HEK293 (cell line): ENCODE data around the gene BEGAIN.
A peak's percentile ranks its signal among the peaks of the same experiment; 100 is the strongest.

Source experiments
- CTCF ChIA-PET: fragments of 350-600 bp; formaldehyde crosslinking; extraction: SDS; loops from one replicate; lab custom pipeline; 2021; ENCODE audit warnings: antibody characterized with exemption; lab: Yijun Ruan, JAX
- POLR2A ChIA-PET: fragments of 300-600 bp; formaldehyde crosslinking; extraction: SDS; loops from one replicate; lab custom pipeline; 2020; ENCODE audit warnings: antibody characterized with exemption, inconsistent platforms; lab: Yijun Ruan, JAX
- H3K27ac ChIP-seq: fragments of 200-500 bp; sonication (Bioruptor generic); 2 replicates; pipeline ENCODE4 v1.5.1; 2014; ENCODE audit warnings: low read depth, low read length, control low read depth, inconsistent platforms; ENCODE audit errors: extremely low read depth
- H3K36me3 ChIP-seq, 2 experiments: fragments of 200-500 bp in 1 of 2; sonication (Bioruptor generic) in 1 of 2; 1 replicate in 1 of 2; 2 replicates in 1 of 2; pipeline ENCODE4 v1.5.1; 2014 to 2017; ENCODE audit warnings: inconsistent platforms in 2 of 2, low read length in 2 of 2; ENCODE audit not compliant: control insufficient read depth in 2 of 2, insufficient read depth in 1 of 2
- H3K4me1 ChIP-seq: fragments of 200-500 bp; sonication (Bioruptor generic); 2 replicates; pipeline ENCODE4 v1.5.1; 2014; ENCODE audit warnings: mild to moderate bottlenecking, low read length, inconsistent platforms; ENCODE audit not compliant: control insufficient read depth, insufficient read depth
- H3K4me3 ChIP-seq: 2 replicates; pipeline ENCODE4 v1.5.1; 2011; ENCODE audit warnings: low read depth, mild to moderate bottlenecking, control low read depth, low read length, moderate library complexity
- H3K9me3 ChIP-seq: fragments of 200-500 bp; sonication (Bioruptor generic); 2 replicates; pipeline ENCODE4 v1.5.1; 2014; ENCODE audit warnings: low read depth, low read length, inconsistent platforms; ENCODE audit not compliant: control insufficient read depth, insufficient read depth
- CTCF ChIP-seq: fragments of 450-650 bp; formaldehyde crosslinking; IDR thresholded peaks from 2 replicates; pipeline ENCODE4 v1.5.1; 2016; ENCODE audit warnings: missing biosample characterization, missing genetic modification characterization
- GLIS2 ChIP-seq: fragments of 450-650 bp; formaldehyde crosslinking; IDR thresholded peaks from 2 replicates; pipeline ENCODE4 v1.5.1; 2016; ENCODE audit warnings: missing biosample characterization, missing genetic modification characterization
- OVOL3 ChIP-seq: fragments of 450-650 bp; formaldehyde crosslinking; IDR thresholded peaks from 2 replicates; pipeline ENCODE4 v1.5.1; 2016; ENCODE audit warnings: missing biosample characterization, missing genetic modification characterization
- PRDM10 ChIP-seq: fragments of 450-650 bp; formaldehyde crosslinking; IDR thresholded peaks from 2 replicates; pipeline ENCODE4 v1.5.1; 2016; ENCODE audit warnings: missing biosample characterization, missing genetic modification characterization
- RBAK ChIP-seq: fragments of 450-650 bp; formaldehyde crosslinking; IDR thresholded peaks from 2 replicates; pipeline ENCODE4 v1.5.1; 2016; ENCODE audit warnings: missing biosample characterization, missing genetic modification characterization
- SALL2 ChIP-seq: fragments of 450-650 bp; formaldehyde crosslinking; IDR thresholded peaks from 2 replicates; pipeline ENCODE4 v1.5.0; 2017; ENCODE audit warnings: missing biosample characterization, mild to moderate bottlenecking, missing genetic modification characterization, borderline replicate concordance
- ZBTB17 ChIP-seq: fragments of 450-650 bp; formaldehyde crosslinking; IDR thresholded peaks from 2 replicates; pipeline ENCODE4 v1.5.1; 2016; ENCODE audit warnings: missing biosample characterization, missing genetic modification characterization
- ZFP41 ChIP-seq: fragments of 450-650 bp; formaldehyde crosslinking; IDR thresholded peaks from 2 replicates; pipeline ENCODE4 v1.5.1; 2016; ENCODE audit warnings: missing biosample characterization, missing genetic modification characterization, borderline replicate concordance
- ZIC2 ChIP-seq: fragments of 450-650 bp; formaldehyde crosslinking; IDR thresholded peaks from 2 replicates; pipeline ENCODE4 v1.5.1; 2016; ENCODE audit warnings: missing biosample characterization, missing genetic modification characterization
- ZNF274 ChIP-seq, 2 experiments: fragments of 200-500 bp in 1 of 2; fragments of 450-650 bp in 1 of 2; sonication (Bioruptor generic) in 1 of 2; formaldehyde crosslinking in 1 of 2; IDR thresholded peaks; 2 replicates each; pipeline versions ENCODE4 v1.5.1 to v1.6.1; 2014 to 2016; ENCODE audit warnings: borderline replicate concordance in 1 of 2, inconsistent platforms in 1 of 2, low read length in 1 of 2, missing biosample characterization in 1 of 2, missing genetic modification characterization in 1 of 2
- ZNF394 ChIP-seq: fragments of 450-650 bp; formaldehyde crosslinking; IDR thresholded peaks from 2 replicates; pipeline ENCODE4 v1.5.1; 2016; ENCODE audit warnings: missing biosample characterization, missing genetic modification characterization, mild to moderate bottlenecking, moderate library complexity, borderline replicate concordance
- ZNF416 ChIP-seq: fragments of 450-650 bp; formaldehyde crosslinking; IDR thresholded peaks from 2 replicates; pipeline ENCODE4 v1.5.1; 2016; ENCODE audit warnings: missing biosample characterization, missing genetic modification characterization
- ZNF510 ChIP-seq: fragments of 450-650 bp; formaldehyde crosslinking; IDR thresholded peaks from 2 replicates; pipeline ENCODE4 v1.5.1; 2018; ENCODE audit warnings: mild to moderate bottlenecking, missing genetic modification characterization, missing biosample characterization; ENCODE audit not compliant: insufficient replicate concordance
- ZNF518A ChIP-seq: fragments of 450-650 bp; formaldehyde crosslinking; conservative IDR thresholded peaks from 2 replicates; pipeline ENCODE4 v1.5.1; 2016; ENCODE audit warnings: low read depth, missing biosample characterization, missing genetic modification characterization
- ZNF677 ChIP-seq: fragments of 450-650 bp; IDR thresholded peaks from 2 replicates; pipeline ENCODE4 v1.5.0; 2018; ENCODE audit warnings: missing biosample characterization, mild to moderate bottlenecking, missing genetic modification characterization, moderate library complexity
- ZNF707 ChIP-seq: fragments of 450-650 bp; formaldehyde crosslinking; IDR thresholded peaks from 2 replicates; pipeline ENCODE4 v1.5.1; 2016; ENCODE audit warnings: missing biosample characterization, missing genetic modification characterization
- ZNF76 ChIP-seq: fragments of 450-650 bp; formaldehyde crosslinking; IDR thresholded peaks from 2 replicates; pipeline ENCODE4; 2016; ENCODE audit warnings: low read depth, missing biosample characterization, missing genetic modification characterization, borderline replicate concordance
- ZNF792 ChIP-seq: fragments of 450-650 bp; formaldehyde crosslinking; IDR thresholded peaks from 2 replicates; pipeline ENCODE4 v1.5.1; 2016; ENCODE audit warnings: missing biosample characterization, missing genetic modification characterization

BEGAIN gene

GRCh38 chr14:100540141-100540925, 46.9 kb downstream of the BEGAIN start:
- peaks cover 2% of the 10 kb centered on the region; the same call in 1 of the 2 replicates for H3K4me1 ChIP-seq
- POLR2A ChIA-PET = no interaction called here
- TF ChIP-seq ZBTB17 (peak; percentile 87), ZNF792 (tag by site-specific recombination) (no peak), ZIC2 (tag by site-specific recombination) (peak; percentile 61), ZNF510 (tag by site-specific recombination) (no peak), ZNF518A (tag by site-specific recombination) (no peak), CTCF (tag by site-specific recombination) (0 out of 2 replicates have a peak, but pooled peaks have one; percentile 32)
- H3K27ac ChIP-seq = no peak overlapping the region
- H3K36me3 ChIP-seq = no peaks in the 10 kb centered on the region
- CTCF ChIA-PET = interaction anchor here (0.5 to 1.4 kb wide), 4 partner anchors 132 to 748 kb away, joined by 3 to 5 read pairs (median 4); no protein-coding TSS in a partner anchor
- H3K9me3 ChIP-seq = no peaks in the 10 kb centered on the region
- H3K4me3 ChIP-seq = no peak overlapping the region

- POLR2A ChIA-PET = no interaction called here
- TF ChIP-seq ZNF274 (IDR thresholded peaks at IDR 0.05; ENCODE audit: low read length) (no peak), ZNF274 (tag by site-specific recombination; IDR thresholded peaks at IDR 0.05; ENCODE audit: borderline replicate concordance) (no peak), SALL2 (no peak)
- no peak overlapping the region for H3K27ac ChIP-seq
- H3K36me3 ChIP-seq = no peaks in the 10 kb centered on the region
- H3K9me3 ChIP-seq = no peaks in the 10 kb centered on the region
- H3K4me3 ChIP-seq = no peak overlapping the region
- CTCF ChIA-PET = interaction anchor here (0.6 to 1.4 kb wide), 3 partner anchors 132 to 748 kb away, joined by 3 to 5 read pairs (median 4); no protein-coding TSS in a partner anchor
- H3K4me1 ChIP-seq = no peaks in the 10 kb centered on the region
Observed at GRCh38 chr14:100539766-100540140, 47.5 kb downstream of the BEGAIN start.

- Histone ChIP-seq H3K36me3 (no peaks in the 10 kb centered on the region), H3K4me3 (no peak overlapping the region), H3K27ac (no peak overlapping the region), H3K4me1 (no peaks in the 10 kb centered on the region), H3K9me3 (no peaks in the 10 kb centered on the region)
- POLR2A ChIA-PET = no interaction called here
- CTCF ChIA-PET = no interaction called here
- TF ChIP-seq PRDM10 (tag by site-specific recombination) (no peak), ZNF707 (tag by site-specific recombination) (no peak), OVOL3 (tag by site-specific recombination) (no peak), ZNF416 (no peak), ZFP41 (tag by site-specific recombination) (no peak), RBAK (tag by site-specific recombination) (no peak), ZNF677 (no peak), ZNF394 (no peak), GLIS2 (tag by site-specific recombination) (no peak), ZNF76 (tag by site-specific recombination) (no peak)
Observed at GRCh38 chr14:100539003-100539660, 48.1 kb downstream of the BEGAIN start.
